OCI-LY1 (cell line): Measurements from ENCODE around the gene FOXM1.

Experiments
- H2AFZ ChIP-seq: fragments of 200-600 bp; sonication (generic), shearing (Covaris generic); 2 replicates; pipeline ENCODE4 v1.6.0; 2014; ENCODE audit warnings: antibody characterized with exemption, mild to moderate bottlenecking, low read length
- H3F3A ChIP-seq: fragments of 200-600 bp; sonication (generic), shearing (Covaris generic); 2 replicates; pipeline ENCODE4 v1.6.0; 2014; ENCODE audit warnings: mild to moderate bottlenecking, antibody characterized with exemption, low read length, moderate library complexity; ENCODE audit not compliant: insufficient read depth
- H3K27ac ChIP-seq: fragments of 200-600 bp; sonication (generic); 2 replicates; pipeline ENCODE4 v1.5.1; 2014; ENCODE audit warnings: low read length, mixed run types, mild to moderate bottlenecking, low read depth; ENCODE audit not compliant: poor library complexity, severe bottlenecking
- H3K27me3 ChIP-seq: fragments of 200-600 bp; sonication (generic); 2 replicates; pipeline ENCODE4 v1.6.0; 2014; ENCODE audit warnings: antibody characterized with exemption, mild to moderate bottlenecking, low read length, moderate library complexity; ENCODE audit not compliant: insufficient read depth
- H3K36me3 ChIP-seq: fragments of 200-600 bp; sonication (generic); 2 replicates; pipeline ENCODE4 v1.6.1; 2014; ENCODE audit warnings: mild to moderate bottlenecking, antibody characterized with exemption, low read length, moderate library complexity, mixed read lengths; ENCODE audit not compliant: insufficient read depth
- H3K4me1 ChIP-seq: fragments of 200-600 bp; sonication (generic); 2 replicates; pipeline ENCODE4 v1.5.1; 2014; ENCODE audit warnings: mild to moderate bottlenecking, low read length, moderate library complexity; ENCODE audit not compliant: insufficient read depth, severe bottlenecking
- H3K4me2 ChIP-seq: fragments of 200-600 bp; sonication (generic), shearing (Covaris generic); 2 replicates; pipeline ENCODE4 v1.6.1; 2014; ENCODE audit warnings: low read length
- H3K4me3 ChIP-seq: fragments of 200-600 bp; sonication (generic); 2 replicates; pipeline ENCODE4 v1.5.1; 2014; ENCODE audit warnings: low read length, low read depth, mild to moderate bottlenecking, mixed read lengths; ENCODE audit not compliant: poor library complexity, severe bottlenecking
- H3K79me2 ChIP-seq: fragments of 200-600 bp; shearing (Covaris generic); 2 replicates; pipeline ENCODE4 v1.6.1; 2016; ENCODE audit warnings: mixed run types, low read length, mixed read lengths; ENCODE audit not compliant: insufficient read depth
- H3K9ac ChIP-seq: fragments of 200-600 bp; sonication (generic), shearing (Covaris generic); 2 replicates; pipeline ENCODE4 v1.6.1; 2014; ENCODE audit warnings: mild to moderate bottlenecking, low read length, mixed read lengths
- H3K9me2 ChIP-seq: fragments of 200-600 bp; sonication (generic), shearing (Covaris generic); 2 replicates; pipeline ENCODE4 v1.6.1; 2014; ENCODE audit warnings: low read depth, mild to moderate bottlenecking, low read length, mixed read lengths
- H3K9me3 ChIP-seq: fragments of 200-600 bp; shearing (Covaris generic); 2 replicates; pipeline ENCODE4 v1.6.1; 2014; ENCODE audit warnings: low read length, mixed read lengths
- H4K20me1 ChIP-seq: fragments of 200-600 bp; sonication (generic), shearing (Covaris generic); 2 replicates; pipeline ENCODE4 v1.6.0; 2016; ENCODE audit warnings: mild to moderate bottlenecking, low read length; ENCODE audit not compliant: insufficient read depth
- EZH2 ChIP-seq: fragments of 200-600 bp; sonication (generic), shearing (Covaris generic); IDR thresholded peaks from 2 replicates; pipeline ENCODE4 v1.8.0; 2017; ENCODE audit warnings: borderline replicate concordance, mixed run types, mild to moderate bottlenecking, antibody characterized with exemption, low read length, moderate library complexity, mixed read lengths
- TF ChIP-seq, protein P1 (sequence below): fragments of 200-600 bp; sonication (generic), shearing (Covaris generic); IDR thresholded peaks from 2 replicates; pipeline ENCODE4 v1.5.1; 2017; ENCODE audit warnings: mild to moderate bottlenecking, antibody characterized with exemption, low read length, moderate library complexity, mixed read lengths

The FOXM1 gene

GRCh38 chr12:2857021-2857431 is 19.9 kb downstream of the FOXM1 start, which contains the start of gene TEX52:
Gene TEX52 (minus strand): TSS chr12:2857039. CDS start chr12:2857026, 13 bp downstream.
- Histone ChIP-seq H3K4me1 (no peaks in the 10 kb centered on the region), H3K4me3 (no peak within 1 kb of the TSS), H3K9ac (no peak within 1 kb of the TSS), H3K9me2 (no peaks in the 10 kb centered on the region), H3K27ac (no peak within 1 kb of the TSS), H3K4me2 (no peak within 1 kb of the TSS), H2AFZ (no peak within 1 kb of the TSS), H4K20me1 (no peaks in the 10 kb centered on the region), H3K36me3 (peaks cover 36% of the 10 kb centered on the region), H3K27me3 (no peaks in the 10 kb centered on the region), H3F3A (no peaks in the 10 kb centered on the region), H3K9me3 (no peaks in the 10 kb centered on the region), H3K79me2 (no peaks in the 10 kb centered on the region)
- TF ChIP-seq, protein P1, sequence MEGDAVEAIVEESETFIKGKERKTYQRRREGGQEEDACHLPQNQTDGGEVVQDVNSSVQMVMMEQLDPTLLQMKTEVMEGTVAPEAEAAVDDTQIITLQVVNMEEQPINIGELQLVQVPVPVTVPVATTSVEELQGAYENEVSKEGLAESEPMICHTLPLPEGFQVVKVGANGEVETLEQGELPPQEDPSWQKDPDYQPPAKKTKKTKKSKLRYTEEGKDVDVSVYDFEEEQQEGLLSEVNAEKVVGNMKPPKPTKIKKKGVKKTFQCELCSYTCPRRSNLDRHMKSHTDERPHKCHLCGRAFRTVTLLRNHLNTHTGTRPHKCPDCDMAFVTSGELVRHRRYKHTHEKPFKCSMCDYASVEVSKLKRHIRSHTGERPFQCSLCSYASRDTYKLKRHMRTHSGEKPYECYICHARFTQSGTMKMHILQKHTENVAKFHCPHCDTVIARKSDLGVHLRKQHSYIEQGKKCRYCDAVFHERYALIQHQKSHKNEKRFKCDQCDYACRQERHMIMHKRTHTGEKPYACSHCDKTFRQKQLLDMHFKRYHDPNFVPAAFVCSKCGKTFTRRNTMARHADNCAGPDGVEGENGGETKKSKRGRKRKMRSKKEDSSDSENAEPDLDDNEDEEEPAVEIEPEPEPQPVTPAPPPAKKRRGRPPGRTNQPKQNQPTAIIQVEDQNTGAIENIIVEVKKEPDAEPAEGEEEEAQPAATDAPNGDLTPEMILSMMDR: no peak
- no peak for TF ChIP-seq EZH2

GRCh38 chr12:2856051-2856450 is 20.9 kb downstream of the FOXM1 start:
- no peaks in the 10 kb centered on the region for H3K9me3 ChIP-seq

DNA sequence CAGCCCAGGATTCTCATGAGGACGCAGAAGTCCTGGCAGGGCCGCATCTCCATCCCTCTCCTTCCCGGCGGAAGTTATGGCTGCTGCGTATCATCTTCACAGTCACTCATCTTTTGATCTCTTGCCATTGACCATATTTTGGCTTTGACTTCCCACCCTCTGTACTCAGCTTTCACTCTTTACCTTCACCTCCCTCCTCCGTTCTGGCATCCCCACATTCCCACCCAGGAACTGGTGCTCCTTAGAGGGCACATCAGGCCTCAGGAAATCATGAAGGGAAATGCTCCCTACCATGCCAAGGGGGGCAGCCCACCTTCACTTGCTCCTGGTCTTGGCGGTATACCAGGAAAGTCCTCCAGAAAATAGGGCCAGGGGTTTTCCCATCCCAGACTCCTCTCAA is 21.4 kb downstream of the FOXM1 start:
- Histone ChIP-seq H3K36me3 (peaks cover 28% of the 10 kb centered on the region), H3K9me3 (no peaks in the 10 kb centered on the region), H3K27ac (no peak overlapping the region), H3K9me2 (no peaks in the 10 kb centered on the region), H3K4me1 (no peaks in the 10 kb centered on the region), H3F3A (no peaks in the 10 kb centered on the region), H3K9ac (no peak overlapping the region), H3K4me3 (no peak overlapping the region), H3K27me3 (no peaks in the 10 kb centered on the region), H3K4me2 (no peak overlapping the region), H3K79me2 (no peaks in the 10 kb centered on the region), H4K20me1 (no peaks in the 10 kb centered on the region), H2AFZ (no peak overlapping the region)
- TF ChIP-seq EZH2: no peak
- TF ChIP-seq, protein P1: no peak

More at GRCh38 chr12:2856051-2856450, 20.9 kb downstream of the FOXM1 start:
- Histone ChIP-seq H3K27me3 (no peaks in the 10 kb centered on the region), H3K9me2 (no peaks in the 10 kb centered on the region), H3K79me2 (no peaks in the 10 kb centered on the region), H2AFZ (no peak overlapping the region), H3K36me3 (peaks cover 28% of the 10 kb centered on the region), H3K4me2 (no peak overlapping the region), H3K27ac (no peak overlapping the region), H3K4me1 (no peaks in the 10 kb centered on the region), H3F3A (no peaks in the 10 kb centered on the region), H3K9ac (no peak overlapping the region), H4K20me1 (no peaks in the 10 kb centered on the region), H3K4me3 (no peak overlapping the region)
- TF ChIP-seq, protein P1: no peak
- no peak for TF ChIP-seq EZH2
